SK-N-DZ (cell line): ENCODE data around the gene STRIP2.
"Not testable (repeated sequence)": the region's sequence is repeated elsewhere in the genome, so short reads cannot be mapped to it uniquely, and the experiment has no call there.

Experiments used
- DNase-seq: peaks from one replicate; pipeline ENCODE4 v3.0.0-alpha.2; 2015; ENCODE audit warnings: low spot score

STRIP2 gene

DNA sequence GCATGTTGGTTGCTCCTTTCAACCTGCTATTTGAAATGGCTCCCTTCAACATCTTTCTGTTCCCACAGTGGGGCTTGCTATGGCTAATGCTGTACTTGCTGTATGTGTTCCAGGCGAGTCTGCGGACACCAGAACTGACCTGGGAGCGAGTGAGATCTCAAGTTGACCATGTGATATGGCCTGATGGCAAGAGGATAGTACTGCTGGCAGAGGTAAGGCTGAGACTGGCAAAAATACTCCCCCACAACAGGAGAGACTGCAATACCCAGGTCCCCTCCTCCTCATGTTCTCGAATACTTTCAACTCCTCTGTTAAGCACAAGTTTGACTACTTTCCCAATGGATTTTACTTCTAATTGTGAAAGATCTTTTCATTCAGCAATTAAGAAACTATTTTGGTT, 11.5 kb upstream of the STRIP2 start:
- DNase-seq = no peak

DNA sequence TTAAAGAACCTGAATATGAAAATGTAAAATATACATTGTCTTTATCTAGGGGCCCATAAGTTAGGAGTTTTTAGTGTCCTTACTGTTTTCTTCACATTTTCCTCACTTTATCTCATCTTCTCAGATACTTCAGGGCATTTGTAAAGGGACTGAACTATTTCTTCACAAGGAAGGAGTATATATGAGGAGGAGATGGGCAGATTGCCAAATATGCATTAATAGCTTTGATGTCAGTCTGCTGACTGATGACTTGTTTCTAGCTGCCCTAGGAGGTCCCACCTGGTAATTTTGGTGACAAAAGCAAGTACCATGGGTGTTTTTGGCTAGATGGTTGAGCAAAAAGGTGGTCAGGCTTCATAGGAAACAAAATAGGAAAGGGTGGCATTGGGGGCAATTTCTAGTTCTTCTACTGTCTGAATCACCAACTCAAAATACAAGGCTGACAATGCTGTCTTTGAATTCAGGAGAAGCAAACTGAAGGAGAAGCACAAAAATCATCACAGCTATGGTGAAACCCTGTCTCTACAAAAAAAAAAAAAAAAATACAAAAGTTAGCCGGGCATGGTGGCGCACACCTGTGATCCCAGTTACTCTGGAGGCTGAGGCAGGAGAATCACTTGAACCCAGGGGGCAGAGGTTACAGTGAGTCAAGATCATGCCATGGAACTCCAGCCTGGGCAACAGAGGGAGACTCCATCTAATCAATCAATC, 10.4 kb upstream of the STRIP2 start:
- no peak for DNase-seq

DNA sequence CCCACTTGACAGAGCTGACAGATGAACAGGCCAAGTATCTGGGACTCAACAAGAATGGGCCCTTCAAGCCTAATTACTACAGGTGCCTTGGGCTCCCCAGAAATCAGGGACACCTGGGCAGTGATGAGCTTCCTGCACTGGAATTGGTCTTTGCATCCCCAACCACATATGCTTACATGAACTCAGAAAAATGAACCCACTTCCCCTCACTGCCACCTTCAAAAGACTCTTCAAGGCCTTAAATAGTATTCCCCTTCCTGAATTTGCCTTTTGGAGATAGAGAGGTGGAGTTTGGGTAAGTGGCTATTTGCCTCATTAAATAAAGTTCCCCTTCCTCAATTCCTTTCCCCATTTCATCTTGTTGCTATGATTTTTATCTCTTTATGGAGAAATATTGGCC, 7.8 kb upstream of the STRIP2 start:
- no peak for DNase-seq

DNA sequence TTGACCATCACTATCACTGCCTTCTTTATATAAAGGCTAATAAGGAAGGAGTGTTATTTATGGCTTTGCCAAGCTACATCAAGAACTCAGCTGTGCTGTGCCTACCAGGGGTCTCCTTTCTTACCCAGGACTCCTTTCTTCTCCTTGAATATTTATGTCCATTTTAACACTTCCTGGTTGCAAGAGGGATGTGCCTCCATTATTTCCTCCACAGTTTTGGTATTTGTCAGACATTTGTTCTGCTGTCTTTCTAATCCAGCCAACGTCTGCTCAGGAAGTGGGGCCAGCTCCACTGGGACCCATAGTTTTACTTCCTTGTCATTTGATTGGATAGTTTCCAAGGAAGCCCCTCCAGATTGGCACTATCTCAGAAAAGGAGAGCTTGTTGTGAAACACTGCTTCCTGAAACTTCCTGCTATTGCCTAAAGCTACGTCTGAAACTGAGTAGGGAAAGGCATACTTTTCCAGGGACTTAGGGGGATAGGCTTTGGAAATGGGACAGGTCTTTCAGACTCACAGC, 6.6 kb upstream of the STRIP2 start:
- no peak for DNase-seq

DNA sequence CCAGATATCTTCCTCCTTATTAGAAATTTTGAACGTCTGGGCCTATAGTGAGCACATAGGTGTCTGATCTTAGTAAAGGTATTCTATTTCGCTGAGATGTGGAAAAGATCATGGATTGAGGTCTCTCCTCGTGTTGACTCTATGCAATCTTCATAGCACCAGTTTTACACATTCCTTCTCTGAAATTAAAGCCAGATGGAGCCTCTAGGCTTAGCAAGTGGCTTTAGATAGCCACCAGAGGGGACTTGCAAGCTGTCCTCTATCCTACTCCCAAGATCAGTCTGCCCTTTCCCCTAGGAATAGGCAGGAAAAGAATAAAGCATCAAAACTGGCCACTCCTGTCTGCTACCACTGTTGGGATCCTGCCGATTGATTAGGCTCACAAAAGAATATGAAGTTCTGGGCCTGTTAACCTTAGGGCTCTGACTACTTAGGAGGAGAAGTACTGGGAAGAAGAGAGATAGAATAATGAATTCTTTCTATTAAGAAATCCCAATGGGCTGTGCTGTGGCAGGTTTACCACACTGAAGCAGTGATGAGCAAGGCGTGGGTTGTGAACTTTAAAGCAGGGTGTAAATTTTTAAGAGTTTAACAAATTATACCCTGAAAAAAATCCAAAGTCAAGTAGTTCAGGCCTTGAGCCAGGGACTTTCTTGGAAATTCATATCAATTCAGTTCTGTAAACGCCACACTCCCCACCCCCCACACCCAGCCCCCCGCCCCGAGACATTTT, 2.2 kb upstream of the STRIP2 start:
- no peak for DNase-seq

DNA sequence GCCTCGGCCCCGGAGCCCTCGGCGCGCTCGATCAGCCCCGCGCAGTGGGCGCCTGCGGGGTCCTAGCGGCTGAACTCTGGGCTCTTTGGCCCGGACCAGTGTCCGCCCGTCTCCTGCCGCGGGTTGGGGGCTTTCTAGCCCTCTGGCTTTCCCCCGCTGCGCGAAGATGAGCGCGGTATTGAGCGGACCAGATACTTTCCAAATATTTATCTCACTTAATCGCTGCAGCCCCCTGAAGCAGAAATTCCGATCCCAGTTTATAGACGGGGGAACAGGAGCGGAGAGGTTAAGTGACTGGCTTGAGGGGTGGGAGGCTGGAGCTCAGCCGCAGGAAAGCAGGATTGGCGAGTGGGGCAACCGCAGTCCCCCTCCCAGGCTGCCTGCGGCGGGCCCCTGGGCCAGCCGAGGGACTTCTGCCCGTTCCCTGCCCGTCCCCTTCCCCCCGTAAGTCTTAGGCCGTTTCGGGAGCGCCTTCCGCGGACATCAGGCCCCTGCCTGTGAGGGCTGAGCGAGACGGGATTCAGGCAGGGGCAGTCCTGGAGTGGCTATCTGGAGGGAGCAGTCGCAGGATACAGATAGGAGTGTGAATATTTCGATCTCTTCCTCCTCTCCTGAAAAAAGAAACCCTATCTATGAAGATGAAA, 565 bp downstream of the STRIP2 start:
- DNase-seq = peak; percentile 21

DNA sequence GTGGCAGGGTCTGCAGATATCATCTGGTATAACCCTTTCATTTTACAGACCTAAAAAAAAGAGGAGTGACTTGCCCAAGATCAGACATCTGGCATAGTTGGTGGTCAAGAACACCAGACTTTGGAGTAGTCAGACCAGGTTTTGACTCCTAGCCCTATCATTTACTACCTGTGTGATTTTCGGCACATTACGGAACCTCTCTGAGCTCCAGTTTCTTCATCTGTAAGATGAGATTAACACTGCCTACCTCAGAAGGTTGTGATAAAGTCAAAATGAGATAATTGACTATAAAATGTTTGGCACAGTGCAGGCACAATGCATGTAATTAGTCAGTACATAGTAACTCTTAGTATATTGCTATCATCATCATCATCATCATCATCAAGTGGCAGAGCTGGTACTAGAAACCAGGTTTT, 1.2 kb downstream of the STRIP2 start:
- no peak for DNase-seq

DNA sequence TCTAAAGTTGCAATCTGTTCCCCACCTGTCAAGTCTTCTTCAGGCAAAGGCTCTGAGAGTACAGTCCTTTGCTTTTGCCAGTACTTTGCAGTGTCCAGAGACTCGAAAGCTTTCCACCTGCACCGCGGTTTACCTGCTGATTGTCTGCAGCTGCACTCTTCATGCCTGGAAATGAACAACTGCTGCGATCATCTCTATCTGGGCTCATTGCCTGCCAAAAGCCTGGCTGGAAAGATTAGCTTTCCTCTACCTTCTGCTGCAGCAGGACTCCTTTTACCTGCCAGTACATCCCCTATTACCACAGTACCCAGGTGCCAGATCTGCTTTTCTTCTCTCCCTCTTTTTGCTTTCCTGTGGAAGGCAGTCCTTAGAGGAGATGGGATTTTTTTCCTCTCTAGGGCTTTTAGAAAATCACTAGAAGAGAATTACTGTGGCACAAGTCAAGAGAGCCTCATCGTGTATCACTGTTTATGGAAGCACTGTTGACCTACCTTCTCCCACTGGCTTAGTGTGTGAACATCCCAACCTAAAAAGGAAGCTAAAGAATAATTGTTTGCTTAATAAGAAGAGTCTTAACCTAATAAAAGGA, 2.2 kb downstream of the STRIP2 start:
- no peak for DNase-seq

DNA sequence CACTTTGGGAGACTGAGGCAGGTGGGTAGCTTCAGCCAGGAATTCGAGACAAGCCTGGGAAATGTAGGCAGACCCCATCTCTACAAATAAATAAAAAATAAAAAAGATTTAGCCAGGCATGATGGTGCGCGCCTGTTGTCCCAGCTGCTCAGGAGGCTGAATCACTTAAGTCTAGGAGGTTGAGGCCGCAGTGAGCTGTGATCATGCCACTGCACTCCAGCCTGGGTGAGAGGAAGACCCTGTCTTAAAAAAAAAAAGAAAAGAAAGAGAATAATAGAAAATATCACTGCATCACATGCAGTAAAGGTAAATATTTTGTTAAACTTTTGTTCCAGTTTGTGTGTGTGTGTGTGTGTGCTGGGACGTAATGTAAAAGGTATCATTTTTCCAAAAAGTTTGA, 3.0 kb downstream of the STRIP2 start:
- DNase-seq = no peak

DNA sequence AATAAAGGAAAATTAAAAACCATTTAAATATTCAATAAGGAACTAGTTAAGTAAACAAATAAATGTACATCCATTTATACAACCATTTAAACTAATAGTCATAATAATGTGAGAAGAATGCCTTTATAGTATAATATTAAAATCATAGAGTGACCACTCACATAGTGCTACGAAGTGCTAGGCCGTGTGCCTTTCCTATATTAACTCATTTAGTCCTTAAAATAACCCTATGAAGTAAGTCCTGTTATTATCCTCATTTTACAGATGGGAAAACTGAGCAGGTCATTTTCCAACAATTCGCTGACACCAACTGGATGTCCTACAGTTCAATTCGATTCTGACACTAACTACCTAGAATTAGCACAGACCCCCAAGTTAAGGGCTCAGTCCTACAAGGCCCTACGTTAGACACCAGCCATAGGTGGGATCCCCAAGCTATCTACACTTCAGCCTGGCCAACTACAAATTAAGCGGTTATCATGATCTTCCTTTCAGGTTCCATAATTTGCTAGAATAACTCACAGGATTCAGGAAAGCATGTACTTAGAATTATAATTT, 4.1 kb downstream of the STRIP2 start:
- no peak for DNase-seq

DNA sequence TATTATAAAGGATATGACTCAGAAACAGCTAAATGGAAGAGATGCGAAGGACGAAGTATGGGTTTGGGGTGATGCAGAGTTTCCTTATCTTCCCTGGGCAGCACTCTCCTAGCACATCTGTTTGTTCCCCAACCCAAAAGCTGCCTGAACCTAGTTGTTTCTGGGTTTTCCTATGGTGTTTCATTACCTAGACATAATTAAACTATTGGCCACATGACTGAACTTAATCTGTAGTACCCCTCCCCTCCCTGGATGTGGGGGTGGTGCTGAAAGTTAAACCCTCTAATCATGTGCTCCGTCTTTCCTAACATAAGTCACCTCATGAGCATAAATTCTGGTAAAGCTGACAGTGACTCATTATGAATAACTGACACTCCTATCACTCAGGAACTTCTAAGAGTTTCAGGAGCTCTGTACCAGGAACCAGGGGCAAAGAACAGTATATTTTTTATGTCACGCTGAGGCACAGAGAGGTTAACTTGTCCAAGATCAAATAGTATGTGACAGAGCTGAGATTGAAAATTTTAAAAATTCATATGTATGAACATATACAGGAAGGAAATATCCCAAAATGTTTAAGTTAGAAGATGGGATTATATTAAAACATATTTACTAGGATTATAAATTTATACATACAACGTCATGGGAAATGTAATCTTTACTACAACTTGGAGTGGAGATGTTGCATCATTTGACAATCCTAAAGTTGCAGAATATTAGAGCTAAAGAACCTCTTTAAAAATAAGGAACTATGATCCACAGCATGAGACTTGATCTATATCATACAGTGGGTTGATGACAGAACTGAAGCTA, 4.8 kb downstream of the STRIP2 start:
- no peak for DNase-seq

DNA sequence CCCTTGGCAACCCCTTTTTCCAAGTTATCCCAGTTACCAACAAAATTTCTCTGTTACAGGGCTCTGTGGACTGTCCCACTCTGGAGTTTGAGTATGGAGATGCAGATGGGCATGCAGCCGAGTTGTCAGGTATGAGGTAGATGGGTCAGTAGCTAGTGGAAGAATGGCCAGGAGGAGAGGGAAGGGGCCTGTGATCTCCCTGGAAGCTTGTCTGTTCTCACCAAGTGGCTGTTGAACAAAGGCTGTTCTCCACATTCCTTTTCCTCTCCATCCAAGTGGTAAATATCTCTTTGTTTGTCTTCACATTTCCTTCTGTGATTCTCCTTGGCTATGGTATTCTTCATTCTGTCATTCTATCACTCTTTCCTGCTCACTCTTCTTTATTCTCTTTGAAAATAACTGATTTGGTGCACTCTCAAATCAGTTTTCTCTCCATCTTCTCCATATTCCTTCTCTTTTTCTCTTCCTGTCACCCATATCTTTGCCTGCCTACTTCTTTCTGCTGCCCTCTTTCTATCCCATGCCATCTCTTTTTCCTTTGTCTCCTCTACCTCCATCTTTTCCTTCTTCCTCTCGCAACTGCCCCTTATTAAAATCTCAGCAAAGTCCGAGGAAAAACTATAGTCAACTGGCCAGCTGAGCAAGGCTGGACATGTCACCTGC, 5.9 kb downstream of the STRIP2 start:
- no peak for DNase-seq

DNA sequence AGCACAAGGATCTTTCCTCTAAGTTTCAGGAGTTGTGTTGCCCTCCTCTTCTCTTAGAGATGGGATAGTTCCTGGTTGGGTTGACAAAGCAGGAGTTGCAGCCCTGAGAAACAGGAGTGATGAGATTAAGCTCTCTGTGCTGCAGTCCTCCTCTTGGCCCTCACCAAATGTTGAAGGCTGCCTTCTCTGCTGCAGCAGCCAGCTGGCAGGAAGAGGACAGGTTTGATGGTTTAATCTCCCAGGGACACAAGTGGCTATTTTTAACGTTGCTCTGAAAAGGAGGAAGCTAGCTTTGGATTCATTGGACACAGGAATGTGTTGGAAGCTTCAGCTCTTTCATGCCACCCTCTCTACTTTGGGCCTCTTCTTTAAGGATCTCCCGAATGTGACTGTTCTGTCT, 9.4 kb downstream of the STRIP2 start:
- DNase-seq = no peak

DNA sequence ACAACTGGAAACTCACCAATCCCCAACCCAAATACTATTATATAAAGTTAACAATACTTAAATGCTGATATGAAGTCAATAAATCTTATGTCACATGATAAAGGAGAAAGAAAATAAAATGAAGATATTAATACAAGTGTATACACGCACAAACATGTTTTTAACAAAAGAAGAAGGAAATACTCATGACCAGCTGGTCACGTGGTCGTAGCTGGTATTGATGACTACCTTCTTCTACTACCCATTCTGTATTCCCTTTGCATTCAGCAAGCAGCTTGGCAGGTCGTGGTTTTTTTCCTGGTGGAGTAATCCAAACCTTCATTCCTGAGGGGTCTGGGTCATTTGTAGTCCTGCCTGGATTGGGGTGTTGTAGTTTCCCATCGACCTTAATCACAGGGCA, 10.5 kb downstream of the STRIP2 start:
- DNase-seq = not testable (repeated sequence)

DNA sequence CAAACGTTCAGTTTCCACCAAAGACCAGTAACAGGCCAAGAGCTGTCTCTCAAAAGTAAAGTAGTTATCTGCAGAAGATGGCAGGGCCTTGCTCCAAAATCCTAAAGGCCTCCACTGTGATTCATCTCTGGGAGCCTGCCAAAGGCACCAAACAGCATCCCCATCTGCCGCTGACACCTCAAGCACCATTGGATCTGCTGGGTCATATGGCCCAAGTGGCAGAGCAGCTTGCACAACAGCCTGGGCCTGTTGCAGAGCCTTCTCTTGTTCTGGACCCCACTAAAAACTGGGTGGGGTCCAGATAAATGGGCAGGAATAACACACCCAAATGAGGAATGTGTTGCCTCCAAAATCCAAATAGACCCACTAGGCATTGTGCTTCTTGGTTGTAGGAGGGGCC, 12.7 kb downstream of the STRIP2 start:
- DNase-seq = not testable (repeated sequence)

DNA sequence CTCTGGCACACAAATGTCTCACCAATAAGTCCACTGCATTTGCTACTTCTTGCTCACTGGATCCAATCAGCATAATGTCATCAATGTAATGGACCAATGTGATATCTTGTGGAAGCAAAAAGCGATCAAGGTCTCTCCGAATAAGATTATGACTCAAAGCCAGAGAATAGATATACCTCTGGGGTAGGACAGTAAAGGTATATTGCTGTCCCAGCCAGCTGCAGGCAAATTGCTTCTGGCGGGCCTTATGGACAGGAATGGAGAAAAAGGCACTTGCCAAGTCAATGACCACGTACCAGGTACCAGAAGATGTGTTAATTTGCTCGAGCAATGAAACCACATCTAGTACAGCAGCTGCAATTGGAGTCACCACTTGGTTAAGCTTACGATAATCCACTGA, 13.2 kb downstream of the STRIP2 start:
- not testable (repeated sequence) for DNase-seq

DNA sequence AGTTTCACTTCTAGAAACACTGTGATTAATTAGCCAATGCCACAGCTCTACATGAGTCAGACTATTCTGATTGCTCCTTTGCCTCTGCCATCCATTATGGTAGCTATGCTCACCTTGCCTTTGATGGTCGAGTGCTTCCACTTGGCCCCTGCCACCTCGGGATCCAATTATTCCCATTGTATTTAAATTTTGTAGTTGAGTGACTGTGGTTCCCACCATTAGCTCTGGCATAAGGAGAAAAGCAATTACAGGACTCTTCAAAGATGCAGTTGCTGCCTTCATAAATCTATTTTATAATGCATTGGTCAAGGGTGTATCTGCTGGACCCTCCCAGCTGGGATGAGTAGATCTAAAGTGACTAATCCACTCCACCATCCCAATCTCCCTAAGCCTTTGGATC, 14.4 kb downstream of the STRIP2 start:
- not testable (repeated sequence) for DNase-seq

DNA sequence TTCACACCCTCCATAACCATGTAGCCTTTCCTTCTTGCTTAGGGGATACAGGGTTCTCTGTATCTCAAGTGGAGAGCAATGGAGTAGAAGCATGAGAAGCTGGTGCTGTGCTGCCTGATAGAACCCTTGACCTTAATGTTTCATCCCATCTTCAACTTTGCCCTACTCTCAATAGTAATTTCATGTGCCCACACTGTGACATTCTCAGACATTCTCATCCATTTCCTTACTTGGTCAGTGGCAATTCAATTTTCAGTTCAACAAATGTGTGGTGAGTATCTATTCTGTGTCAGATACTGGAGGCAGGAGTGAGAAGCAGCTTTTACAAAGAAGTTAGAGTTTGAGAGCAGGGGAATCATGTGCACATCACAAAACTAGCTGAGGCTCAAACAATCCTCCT, 16.1 kb downstream of the STRIP2 start:
- DNase-seq = no peak

DNA sequence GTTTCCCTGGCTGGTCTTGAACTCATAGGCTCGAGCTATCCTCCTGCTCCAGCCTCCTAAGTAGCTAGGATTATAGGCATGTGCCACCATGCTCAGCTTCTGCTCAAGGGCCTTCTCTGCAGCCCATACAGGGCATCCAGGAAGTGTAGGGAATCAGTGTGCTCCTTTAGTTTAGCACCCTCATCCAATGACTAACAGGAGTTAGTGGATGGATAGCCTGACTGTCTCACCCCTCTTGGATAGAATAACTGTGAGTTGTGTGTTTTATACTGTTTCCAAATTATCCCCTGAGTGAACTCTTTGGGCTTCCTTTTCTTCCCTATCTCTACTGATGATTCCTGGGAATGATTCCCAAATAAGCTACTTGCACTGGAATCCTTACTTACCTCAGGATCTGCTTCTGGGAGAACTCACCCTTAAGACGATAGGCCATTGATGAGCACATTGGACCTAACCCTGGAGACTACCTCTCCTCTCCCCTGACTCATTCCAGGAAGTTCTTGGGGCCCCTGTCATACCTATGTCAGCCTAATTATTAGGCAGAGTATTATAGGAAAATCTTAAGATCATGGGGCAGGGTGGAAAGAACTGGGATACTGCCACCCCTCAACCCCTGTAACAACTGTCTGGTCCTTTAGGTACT, 18.5 kb downstream of the STRIP2 start:
- DNase-seq = no peak
